ENCODE measurements around the gene ZNF267. TPM values are rescaled to one million over a fixed set of nuclear protein-coding genes. Genes with fewer than 3 reads are reported as not detected.

ZNF267 gene
- total and polyA plus RNA-seq, 2 of the 13 experiments (the other 11 are each of a cell fraction or from before 2014, with no cell fraction given) = 3.0 to 30.0 TPM

GRCh38 chr16:31874366-31875111 lies 932 bp downstream of the ZNF267 start:
- Histone ChIP-seq H3K79me2 (ENCODE audit: insufficient read depth, low read length) (peaks cover 57% of the 10 kb centered on the region), H3K4me1 (ENCODE audit: insufficient read depth, low read length) (peaks cover 65% of the 10 kb centered on the region), H4K20me1 (ENCODE audit: insufficient read depth, low read length) (0 out of 2 replicates have a peak, but pooled peaks cover 4% of the 10 kb centered on the region), H3K9me3 (ENCODE audit: low read length) (no peaks in the 10 kb centered on the region), H3K27me3 (ENCODE audit: control insufficient read depth in 1 of 2, insufficient read depth in 2 of 2, low read length in 2 of 2) (peaks cover 0 to 13% of the 10 kb centered on the region in 2 experiments; a peak in 2 of 5 replicates), H3K27ac (ENCODE audit: extremely low read length, insufficient read depth, low read length) (peak overlapping the region; percentile 89), H3K4me3 (replicated peaks in 1 of 3; ENCODE audit: insufficient read depth in 1 of 3, low read depth in 2 of 3, low read length in 3 of 3) (peak overlapping the region; percentile 89 to 99 (median 95)), H3K9ac (ENCODE audit: insufficient read depth, low read depth, low read length) (peak overlapping the region; percentile 93), H3K4me2 (ENCODE audit: low read depth, low read length) (peak overlapping the region; percentile 90), H2AFZ (ENCODE audit: low read length) (no peak overlapping the region), H3K36me3 (replicated peaks in 1 of 2; ENCODE audit: control insufficient read depth in 1 of 2, insufficient read depth in 2 of 2, low read length in 2 of 2) (no peaks in the 10 kb centered on the region; a peak in 1 of 5 replicates)
- peak; percentile 31 for ATAC-seq
- 8% methylated on average over 14 of the region's 14 CpGs for WGBS (ENCODE audit: low lambda C conversion rate)
- TSS peak; percentile 55 for BruUV-seq (replicated peaks)
- ChIA-PET CTCF (ENCODE audit: low intra/inter-chr PET ratio, low total read pairs) (no interaction called here), POLR2A (interaction anchor here (1.3 to 2.4 kb wide), 4 partner anchors 161 to 801 kb away, joined by 3 to 22 read pairs (median 10); partner anchors contain the start of genes ARMC5, ZNF646 and ZNF668)
- in situ Hi-C loops (cut with HindIII; ENCODE audit: extremely low pct_ligation_motif_present, low pct_unique_long_range_greater_than_20kb) = loop anchor here (10.0 to 25.0 kb wide), 3 partner anchors 420 to 880 kb away; partner anchors contain the start of genes ARMC5, PYCARD, PYDC1 and TRIM72
- intact Hi-C loops (cut with micrococcal nuclease; ENCODE audit: unreplicated experiment) = loop anchor here (5.0 kb wide), 3 partner anchors 162 to 417 kb away; partner anchors contain the start of genes ARMC5 and RUSF1
- DNase-seq (ENCODE audit: low spot score) = peak; percentile 48
- peak; percentile 4 for FAIRE-seq
- TF ChIP-seq ELF3 (CRISPR knock-in tag; IDR thresholded peaks at IDR 0.05) = 0 out of 2 replicates have a peak, but pooled peaks have one; percentile 16
- 0 out of 2 replicates have a peak, but pooled peaks have one; percentile 45 for TF ChIP-seq ATF6 (CRISPR knock-in tag; conservative IDR thresholded peaks at IDR 0.05)
- TF ChIP-seq HDAC2 (CRISPR knock-in tag; IDR thresholded peaks at IDR 0.05) = 0 out of 2 replicates have a peak, but pooled peaks have one; percentile 2
- 0 out of 4 replicates have a peak, but pooled peaks of 1 of the 2 experiments have one; percentile 6 for TF ChIP-seq HMGXB4 (CRISPR knock-in tag; IDR thresholded peaks at IDR 0.05; ENCODE audit: borderline replicate concordance in 1 of 2, low read depth in 1 of 2)
- TF ChIP-seq HNF4A (CRISPR knock-in tag; IDR thresholded peaks at IDR 0.05) = peak; percentile 47; the same call in 1 of the 2 replicates
- 0 out of 2 replicates have a peak, but pooled peaks have one; percentile 13 for TF ChIP-seq FOSL1 (CRISPR knock-in tag; IDR thresholded peaks at IDR 0.05; ENCODE audit: borderline replicate concordance)
- TF ChIP-seq ONECUT2 (CRISPR knock-in tag; IDR thresholded peaks at IDR 0.05) = 0 out of 2 replicates have a peak, but pooled peaks have one; percentile 3
- 0 out of 2 replicates have a peak, but pooled peaks have one; percentile 36 for TF ChIP-seq MIER3 (CRISPR knock-in tag; IDR thresholded peaks at IDR 0.05; ENCODE audit: borderline replicate concordance)
- no peak for TF ChIP-seq NCOA2 (CRISPR knock-in tag; IDR thresholded peaks at IDR 0.05)
- TF ChIP-seq ZC3H13 (CRISPR knock-in tag; IDR thresholded peaks at IDR 0.05) = 0 out of 2 replicates have a peak, but pooled peaks have one; percentile 11
- TF ChIP-seq HNF4G (IDR thresholded peaks at IDR 0.05; ENCODE audit: borderline replicate concordance, low read depth, low read length) = 0 out of 2 replicates have a peak, but pooled peaks have one; percentile 24
- no peak for TF ChIP-seq HNF4G (CRISPR knock-in tag; IDR thresholded peaks at IDR 0.05; ENCODE audit: borderline replicate concordance, low read depth)
- peak; percentile 34; the same call in 1 of the 2 replicates for TF ChIP-seq ELF1 (CRISPR knock-in tag; IDR thresholded peaks at IDR 0.05)
- TF ChIP-seq ZBTB1 (CRISPR knock-in tag; IDR thresholded peaks at IDR 0.05; ENCODE audit: borderline replicate concordance) = no peak
- peak in 1 of 2 experiments; percentile 33; a peak in 1 of 4 replicates for TF ChIP-seq POLR2A (IDR thresholded peaks at IDR 0.05; ENCODE audit: insufficient read depth in 1 of 2, low read depth in 2 of 2, low read length in 2 of 2)
- TF ChIP-seq ARNT2 (CRISPR knock-in tag; IDR thresholded peaks at IDR 0.05; ENCODE audit: low read depth) = 0 out of 2 replicates have a peak, but pooled peaks have one; percentile 18
- TF ChIP-seq KDM5A (IDR thresholded peaks at IDR 0.05; ENCODE audit: borderline replicate concordance, low read length) = 0 out of 2 replicates have a peak, but pooled peaks have one; percentile 3
- no peak for TF ChIP-seq HNRNPUL1 (IDR thresholded peaks at IDR 0.05; ENCODE audit: low read depth, low read length)
- TF ChIP-seq ATF5 (CRISPR knock-in tag; IDR thresholded peaks at IDR 0.05; ENCODE audit: low read depth) = no peak
